H9 (cell line): ENCODE data around the gene TEF. TPM values are rescaled to one million over a fixed set of nuclear protein-coding genes. Genes with fewer than 3 reads are reported as not detected.

Experiments
- DNase-seq: peaks from one replicate; pipeline ENCODE4 v3.0.0-alpha.2; 2017
- H2AFZ ChIP-seq: one replicate; pipeline ENCODE4 v1.6.1; 2013; ENCODE audit warnings: mild to moderate bottlenecking, low read length, control low read depth, moderate library complexity
- H2AK5ac ChIP-seq: 2 replicates; pipeline ENCODE4 v1.6.1; 2013; ENCODE audit warnings: low read length, control low read depth, mixed read lengths; ENCODE audit not compliant: insufficient read length
- H2BK120ac ChIP-seq: one replicate; pipeline ENCODE4 v1.6.1; 2013; ENCODE audit warnings: low read depth, mild to moderate bottlenecking, low read length, control low read depth, inconsistent platforms; ENCODE audit not compliant: poor library complexity, severe bottlenecking
- H2BK12ac ChIP-seq: 2 replicates; pipeline ENCODE4 v1.6.1; 2013; ENCODE audit warnings: low read length, control low read depth, mixed read lengths, low read depth; ENCODE audit not compliant: insufficient read length
- H2BK15ac ChIP-seq: 2 replicates; pipeline ENCODE4 v1.6.1; 2013; ENCODE audit warnings: low read depth, low read length, control low read depth
- H2BK20ac ChIP-seq: one replicate; pipeline ENCODE4 v1.6.1; 2013; ENCODE audit warnings: low read depth, mild to moderate bottlenecking, low read length, control low read depth, inconsistent platforms; ENCODE audit not compliant: poor library complexity, severe bottlenecking
- H2BK5ac ChIP-seq: 2 replicates; pipeline ENCODE4 v1.6.1; 2013; ENCODE audit warnings: low read length, control low read depth, mixed read lengths; ENCODE audit not compliant: insufficient read length
- H3K14ac ChIP-seq: 2 replicates; pipeline ENCODE4 v1.6.1; 2013; ENCODE audit warnings: low read length, control low read depth; ENCODE audit not compliant: insufficient read depth
- H3K18ac ChIP-seq: 2 replicates; pipeline ENCODE4 v1.6.1; 2013; ENCODE audit warnings: low read depth, mild to moderate bottlenecking, mixed read lengths, low read length, control low read depth; ENCODE audit not compliant: insufficient read length
- H3K23ac ChIP-seq: 2 replicates; pipeline ENCODE4 v1.6.1; 2013; ENCODE audit warnings: low read length, control low read depth, mixed read lengths, low read depth; ENCODE audit not compliant: insufficient read length
- H3K23me2 ChIP-seq: 2 replicates; pipeline ENCODE4 v1.6.1; 2013; ENCODE audit warnings: low read depth, mild to moderate bottlenecking, mixed read lengths, low read length, control low read depth; ENCODE audit not compliant: insufficient read length, poor library complexity, severe bottlenecking
- H3K27ac ChIP-seq: 2 replicates; pipeline ENCODE4 v1.5.1; 2013; ENCODE audit warnings: low read length, control low read depth, mixed read lengths, low read depth; ENCODE audit not compliant: insufficient read length
- H3K27me3 ChIP-seq: 2 replicates; pipeline ENCODE4 v1.6.1; 2013; ENCODE audit warnings: low read length, control low read depth, inconsistent platforms; ENCODE audit not compliant: insufficient read depth
- H3K4ac ChIP-seq: 2 replicates; pipeline ENCODE4 v1.6.1; 2013; ENCODE audit warnings: low read depth, mild to moderate bottlenecking, control low read depth, inconsistent platforms, low read length, moderate library complexity
- H3K4me1 ChIP-seq: 2 replicates; pipeline ENCODE4 v1.6.1; 2013; ENCODE audit warnings: low read length, control low read depth, inconsistent platforms; ENCODE audit not compliant: insufficient read depth
- H3K4me2 ChIP-seq: 2 replicates; pipeline ENCODE4 v1.6.1; 2013; ENCODE audit warnings: low read length, control low read depth, mixed read lengths; ENCODE audit not compliant: insufficient read length, insufficient read depth
- H3K56ac ChIP-seq: 2 replicates; pipeline ENCODE4 v1.6.1; 2013; ENCODE audit warnings: low read depth, mild to moderate bottlenecking, mixed read lengths, low read length, control low read depth; ENCODE audit not compliant: insufficient read length
- H3K79me1 ChIP-seq: 2 replicates; pipeline ENCODE4 v1.6.1; 2013; ENCODE audit warnings: low read depth, mild to moderate bottlenecking, moderate library complexity, low read length, control low read depth, inconsistent platforms; ENCODE audit not compliant: insufficient read depth, poor library complexity, severe bottlenecking
- H3K79me2 ChIP-seq: 2 replicates; pipeline ENCODE4 v1.6.1; 2013; ENCODE audit warnings: low read length, control low read depth, inconsistent platforms; ENCODE audit not compliant: insufficient read depth
- H3K9ac ChIP-seq: 2 replicates; pipeline ENCODE4 v1.6.1; 2013; ENCODE audit warnings: low read length, control low read depth, mixed read lengths; ENCODE audit not compliant: insufficient read length; ENCODE audit errors: extremely low read depth
- H3K9me3 ChIP-seq: one replicate; pipeline ENCODE4 v1.6.1; 2013; ENCODE audit warnings: low read depth, low read length, inconsistent platforms; ENCODE audit not compliant: control insufficient read depth
- H3T11ph ChIP-seq: one replicate; pipeline ENCODE4 v1.6.1; 2013; ENCODE audit warnings: mild to moderate bottlenecking, low read length, control low read depth, inconsistent platforms
- H4K20me1 ChIP-seq: one replicate; pipeline ENCODE4 v1.6.1; 2013; ENCODE audit not compliant: control insufficient read depth, insufficient read length, insufficient read depth
- H4K5ac ChIP-seq: 2 replicates; pipeline ENCODE4 v1.6.1; 2013; ENCODE audit warnings: low read depth, mild to moderate bottlenecking, mixed read lengths, low read length, control low read depth; ENCODE audit not compliant: insufficient read length
- H4K8ac ChIP-seq: replicated peaks from 2 replicates; pipeline ENCODE4 v1.6.1; 2013; ENCODE audit warnings: low read length, control low read depth, mixed read lengths, low read depth; ENCODE audit not compliant: insufficient read length
- H4K91ac ChIP-seq: 2 replicates; pipeline ENCODE4 v1.6.1; 2013; ENCODE audit warnings: low read depth, mild to moderate bottlenecking, moderate library complexity, mixed read lengths, low read length, control low read depth; ENCODE audit not compliant: insufficient read length
- H3K27ac Mint-ChIP-seq, 3 experiments: 2 replicates in 2 of 3; 3 replicates in 1 of 3; pipeline ENCODE4 v1.8.0; 2020 to 2021; ENCODE audit warnings: mixed read lengths in 3 of 3, mild to moderate bottlenecking in 1 of 3, moderate library complexity in 1 of 3
- H3K27me3 Mint-ChIP-seq: 2 replicates; pipeline ENCODE4 v1.8.0; 2021; ENCODE audit warnings: low read depth, mild to moderate bottlenecking, moderate library complexity, mixed read lengths
- H3K36me3 Mint-ChIP-seq, 3 experiments: 2 replicates in 2 of 3; 3 replicates in 1 of 3; pipeline ENCODE4 v1.8.0; 2020 to 2021; ENCODE audit warnings: low read depth in 3 of 3, mixed read lengths in 3 of 3; ENCODE audit not compliant: insufficient read depth in 1 of 3
- H3K4me1 Mint-ChIP-seq, 2 experiments: 2 replicates each; pipeline ENCODE4 v1.8.0; 2020; ENCODE audit warnings: mixed read lengths in 2 of 2
- H3K4me3 Mint-ChIP-seq, 2 experiments: 2 replicates in 1 of 2; 3 replicates in 1 of 2; pipeline ENCODE4 v1.8.0; 2020 to 2021; ENCODE audit warnings: mild to moderate bottlenecking in 2 of 2, mixed read lengths in 2 of 2, moderate library complexity in 1 of 2
- H3K9me3 Mint-ChIP-seq, 2 experiments: 2 replicates in 1 of 2; 3 replicates in 1 of 2; pipeline ENCODE4 v1.8.0; 2020; ENCODE audit warnings: mild to moderate bottlenecking in 2 of 2, mixed read lengths in 2 of 2, moderate library complexity in 1 of 2
- CTCF ChIP-seq: fragments of 200-600 bp; sonication (generic); conservative IDR thresholded peaks from 3 replicates; pipeline ENCODE4 v1.8.0; 2021; ENCODE audit warnings: antibody characterized with exemption, mild to moderate bottlenecking
- WGBS: extraction: QIAGEN DNeasy Blood & Tissue Kit; methylation state at CpG from one replicate; pipeline ENCODE4 v1.1.7; 2013; ENCODE audit warnings: missing lambda C conversion rate, low lambda C conversion rate, mixed read lengths; ENCODE audit not compliant: insufficient read length; ENCODE audit errors: extremely low coverage; 5-methylcytosine and 5-hydroxymethylcytosine counted together
- total RNA-seq: library from RNA; stranded (reverse); gene quantifications from 2 replicates; pipeline ENCODE4 v1.2.1, GENCODE V29; 2021

The TEF gene
- total RNA-seq, 1 experiment from 2014 or later, result 17.9 TPM

GRCh38 chr22:41356430-41357028 lies 25.2 kb upstream of the TEF start:
- H2BK20ac ChIP-seq, result no peak overlapping the region
- H3K4me1 Mint-ChIP-seq, result peaks cover 13 to 29% of the 10 kb centered on the region in 2 experiments
- H3K36me3 Mint-ChIP-seq, result peaks cover 16 to 63% (median 45%) of the 10 kb centered on the region in 3 experiments; a peak in 6 of 7 replicates
- H4K20me1 ChIP-seq, result no peaks in the 10 kb centered on the region
- no CpG with 5 or more reads among the region's 25 CpGs for WGBS
- H3K14ac ChIP-seq, result no peak overlapping the region; the same call in 1 of the 2 replicates
- peaks cover 3% of the 10 kb centered on the region for H3K23me2 ChIP-seq
- H3K79me1 ChIP-seq, result no peaks in the 10 kb centered on the region
- no peak overlapping the region for H2BK12ac ChIP-seq
- no peak for TF ChIP-seq CTCF
- no peak overlapping the region for H2BK5ac ChIP-seq
- no peak overlapping the region for H3K4me3 Mint-ChIP-seq
- no peak overlapping the region for H4K5ac ChIP-seq
- H3K23ac ChIP-seq, result no peak overlapping the region
- DNase-seq, result no peak
- no peaks in the 10 kb centered on the region for H3K27me3 ChIP-seq
- H3K27me3 Mint-ChIP-seq, result no peaks in the 10 kb centered on the region
- no peaks in the 10 kb centered on the region for H3K79me2 ChIP-seq
- H3K4me2 ChIP-seq, result no peak overlapping the region
- H3K56ac ChIP-seq, result no peak overlapping the region
- no peak overlapping the region for H4K8ac ChIP-seq
- H3K18ac ChIP-seq, result no peak overlapping the region
- peaks cover 2% of the 10 kb centered on the region; the same call in 1 of the 2 replicates for H3K4me1 ChIP-seq
- no peak overlapping the region for H3T11ph ChIP-seq
- no peaks in the 10 kb centered on the region for H3K9me3 Mint-ChIP-seq
- H3K9me3 ChIP-seq, result no peaks in the 10 kb centered on the region
- H2AFZ ChIP-seq, result no peak overlapping the region
- H2BK15ac ChIP-seq, result no peak overlapping the region
- no peak overlapping the region for H3K9ac ChIP-seq
- H2AK5ac ChIP-seq, result no peak overlapping the region
- no peak overlapping the region for H3K27ac Mint-ChIP-seq
- no peak overlapping the region for H2BK120ac ChIP-seq
- no peak overlapping the region for H3K27ac ChIP-seq
- H4K91ac ChIP-seq, result no peak overlapping the region
- H3K4ac ChIP-seq, result no peak overlapping the region
